ENCODE measurements around the gene CPLX4.

CPLX4 gene

GRCh38 chr18:59324623-59324971 is 6.1 kb upstream of the CPLX4 start:
- Histone ChIP-seq H3K4me3 (ENCODE audit: low read depth, low read length) (no peak overlapping the region), H3K27ac (no peak overlapping the region), H3K36me3 (replicated peaks) (peaks cover 33% of the 10 kb centered on the region), H3K27me3 (replicated peaks) (no peaks in the 10 kb centered on the region)
- in situ Hi-C loops (cut with HindIII; ENCODE audit: low pct_ligation_motif_present, low sequenced_read_pairs) = no loop called here
- DNase-seq = no peak
- no peak for TF ChIP-seq CTCF (IDR thresholded peaks at IDR 0.05; ENCODE audit: low read depth, low read length, missing control alignments)

- Histone ChIP-seq H3K36me3 (replicated peaks) (peaks cover 27% of the 10 kb centered on the region), H3K27me3 (replicated peaks) (no peaks in the 10 kb centered on the region), H3K4me3 (ENCODE audit: low read depth, low read length) (no peak overlapping the region), H3K27ac (no peak overlapping the region)
- in situ Hi-C loops (cut with HindIII; ENCODE audit: low pct_ligation_motif_present, low sequenced_read_pairs) = no loop called here
- no peak for TF ChIP-seq CTCF (IDR thresholded peaks at IDR 0.05; ENCODE audit: low read depth, low read length, missing control alignments)
- DNase-seq = peak; percentile 8
These were observed 5.6 kb upstream of the CPLX4 start for GRCh38 chr18:59323931-59324622.

GRCh38 chr18:59311631-59312030 is 6.8 kb downstream of the CPLX4 start:
- H3K27ac ChIP-seq = no peak overlapping the region
- no peaks in the 10 kb centered on the region for H3K36me3 ChIP-seq (replicated peaks)
- peak; percentile 40 for DNase-seq
- TF ChIP-seq CTCF (IDR thresholded peaks at IDR 0.05; ENCODE audit: low read depth, low read length, missing control alignments) = no peak
- peaks cover 10% of the 10 kb centered on the region for H3K27me3 ChIP-seq (replicated peaks)
- H3K4me3 ChIP-seq (ENCODE audit: low read depth, low read length) = no peak overlapping the region
- in situ Hi-C loops (cut with HindIII; ENCODE audit: low pct_ligation_motif_present, low sequenced_read_pairs) = no loop called here

GRCh38 chr18:59308938-59309260 is 9.6 kb downstream of the CPLX4 start:
- Histone ChIP-seq H3K27me3 (replicated peaks) (peaks cover 11% of the 10 kb centered on the region), H3K27ac (no peak overlapping the region), H3K36me3 (replicated peaks) (no peaks in the 10 kb centered on the region), H3K4me3 (ENCODE audit: low read depth, low read length) (peak overlapping the region; percentile 31)
- DNase-seq = no peak
- in situ Hi-C loops (cut with HindIII; ENCODE audit: low pct_ligation_motif_present, low sequenced_read_pairs) = no loop called here
- TF ChIP-seq CTCF (IDR thresholded peaks at IDR 0.05; ENCODE audit: low read depth, low read length, missing control alignments) = no peak

- DNase-seq = peak; percentile 28
- peak; percentile 65 for TF ChIP-seq CTCF (IDR thresholded peaks at IDR 0.05; ENCODE audit: low read depth, low read length, missing control alignments)
- peaks cover 11% of the 10 kb centered on the region for H3K27me3 ChIP-seq (replicated peaks)
- no peaks in the 10 kb centered on the region for H3K36me3 ChIP-seq (replicated peaks)
- H3K27ac ChIP-seq = no peak overlapping the region
- H3K4me3 ChIP-seq (ENCODE audit: low read depth, low read length) = peak overlapping the region; percentile 31
- in situ Hi-C loops (cut with HindIII; ENCODE audit: low pct_ligation_motif_present, low sequenced_read_pairs) = no loop called here
These were observed 10.1 kb downstream of the CPLX4 start for GRCh38 chr18:59308248-59308937.

Measured in brain microvascular endothelial cell (primary cell).